Measurements from ENCODE around the gene PHF8. TPM values are rescaled to one million over a fixed set of nuclear protein-coding genes. Genes with fewer than 3 reads are reported as not detected.

The PHF8 gene
- total RNA-seq, 1 donor from 2014 or later = 9.0 TPM

DNA sequence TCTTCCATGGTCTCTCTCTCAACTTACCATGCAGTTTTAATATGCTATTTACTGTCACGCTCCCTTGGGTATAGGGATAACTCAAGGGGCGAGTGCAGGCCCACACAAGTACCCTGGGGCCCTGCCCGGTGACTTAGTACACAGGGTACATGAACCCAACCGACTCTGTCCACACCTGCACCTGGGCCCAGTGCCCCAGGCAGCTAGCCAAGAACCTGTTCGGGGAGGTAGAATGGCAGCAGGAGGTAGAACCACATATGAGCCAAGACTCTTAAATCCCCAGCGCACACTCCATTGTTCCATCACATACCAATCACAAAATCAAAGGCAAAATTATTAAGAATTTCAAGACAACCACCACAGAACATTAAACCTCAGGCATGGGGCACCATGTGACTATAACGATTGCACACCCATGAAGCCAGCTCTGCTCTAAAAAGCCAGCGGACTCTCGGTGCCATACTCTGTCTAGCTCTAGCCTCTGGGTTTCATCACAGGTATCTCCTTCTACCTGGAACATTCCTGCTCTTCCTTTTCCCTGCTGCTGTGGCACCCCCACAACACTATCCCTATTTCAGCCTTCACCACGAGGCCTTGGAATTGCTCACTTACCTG is 14.6 kb downstream of the PHF8 start:
- intact Hi-C loops (cut with micrococcal nuclease) = no loop called here
- DNase-seq = no peak
- no peaks in the 10 kb centered on the region for H3K9me3 ChIP-seq (replicated peaks)
- TF ChIP-seq, protein P1, sequence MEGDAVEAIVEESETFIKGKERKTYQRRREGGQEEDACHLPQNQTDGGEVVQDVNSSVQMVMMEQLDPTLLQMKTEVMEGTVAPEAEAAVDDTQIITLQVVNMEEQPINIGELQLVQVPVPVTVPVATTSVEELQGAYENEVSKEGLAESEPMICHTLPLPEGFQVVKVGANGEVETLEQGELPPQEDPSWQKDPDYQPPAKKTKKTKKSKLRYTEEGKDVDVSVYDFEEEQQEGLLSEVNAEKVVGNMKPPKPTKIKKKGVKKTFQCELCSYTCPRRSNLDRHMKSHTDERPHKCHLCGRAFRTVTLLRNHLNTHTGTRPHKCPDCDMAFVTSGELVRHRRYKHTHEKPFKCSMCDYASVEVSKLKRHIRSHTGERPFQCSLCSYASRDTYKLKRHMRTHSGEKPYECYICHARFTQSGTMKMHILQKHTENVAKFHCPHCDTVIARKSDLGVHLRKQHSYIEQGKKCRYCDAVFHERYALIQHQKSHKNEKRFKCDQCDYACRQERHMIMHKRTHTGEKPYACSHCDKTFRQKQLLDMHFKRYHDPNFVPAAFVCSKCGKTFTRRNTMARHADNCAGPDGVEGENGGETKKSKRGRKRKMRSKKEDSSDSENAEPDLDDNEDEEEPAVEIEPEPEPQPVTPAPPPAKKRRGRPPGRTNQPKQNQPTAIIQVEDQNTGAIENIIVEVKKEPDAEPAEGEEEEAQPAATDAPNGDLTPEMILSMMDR (IDR thresholded peaks at IDR 0.05; ENCODE audit: borderline replicate concordance) = no peak
- H3K27me3 ChIP-seq (ENCODE audit: low read depth) = no peaks in the 10 kb centered on the region
- H3K36me3 ChIP-seq = peaks cover 10% of the 10 kb centered on the region
- no peak overlapping the region for H3K27ac ChIP-seq (replicated peaks)
- H3K4me1 ChIP-seq = no peaks in the 10 kb centered on the region
- no peak overlapping the region for H3K4me3 ChIP-seq

DNA sequence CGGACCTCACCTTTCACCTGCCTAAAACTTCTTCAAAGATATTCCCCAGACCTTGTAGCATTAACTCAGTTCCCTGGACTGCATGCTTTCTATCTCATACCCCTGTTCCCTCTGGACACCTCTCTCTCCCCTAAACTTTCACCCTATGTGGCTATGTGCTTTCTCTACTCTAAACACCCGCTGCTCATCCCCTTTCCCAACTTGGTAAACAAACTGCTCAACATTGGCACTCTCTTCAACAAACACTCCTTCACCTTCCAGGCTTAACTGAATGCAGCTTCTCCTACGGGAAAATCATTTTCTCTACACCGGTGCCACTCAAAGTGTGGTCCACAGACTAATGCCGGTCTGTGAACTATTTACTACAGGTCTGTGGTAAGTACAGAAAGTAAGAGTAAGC is 19.9 kb downstream of the PHF8 start:
- H3K4me3 ChIP-seq = no peak overlapping the region
- no peaks in the 10 kb centered on the region for H3K9me3 ChIP-seq (replicated peaks)
- DNase-seq = no peak
- no peaks in the 10 kb centered on the region for H3K27me3 ChIP-seq (ENCODE audit: low read depth)
- H3K27ac ChIP-seq (replicated peaks) = no peak overlapping the region
- intact Hi-C loops (cut with micrococcal nuclease) = no loop called here
- TF ChIP-seq, protein P1 (IDR thresholded peaks at IDR 0.05; ENCODE audit: borderline replicate concordance) = no peak
- peaks cover 10% of the 10 kb centered on the region for H3K36me3 ChIP-seq
- no peaks in the 10 kb centered on the region for H3K4me1 ChIP-seq

DNA sequence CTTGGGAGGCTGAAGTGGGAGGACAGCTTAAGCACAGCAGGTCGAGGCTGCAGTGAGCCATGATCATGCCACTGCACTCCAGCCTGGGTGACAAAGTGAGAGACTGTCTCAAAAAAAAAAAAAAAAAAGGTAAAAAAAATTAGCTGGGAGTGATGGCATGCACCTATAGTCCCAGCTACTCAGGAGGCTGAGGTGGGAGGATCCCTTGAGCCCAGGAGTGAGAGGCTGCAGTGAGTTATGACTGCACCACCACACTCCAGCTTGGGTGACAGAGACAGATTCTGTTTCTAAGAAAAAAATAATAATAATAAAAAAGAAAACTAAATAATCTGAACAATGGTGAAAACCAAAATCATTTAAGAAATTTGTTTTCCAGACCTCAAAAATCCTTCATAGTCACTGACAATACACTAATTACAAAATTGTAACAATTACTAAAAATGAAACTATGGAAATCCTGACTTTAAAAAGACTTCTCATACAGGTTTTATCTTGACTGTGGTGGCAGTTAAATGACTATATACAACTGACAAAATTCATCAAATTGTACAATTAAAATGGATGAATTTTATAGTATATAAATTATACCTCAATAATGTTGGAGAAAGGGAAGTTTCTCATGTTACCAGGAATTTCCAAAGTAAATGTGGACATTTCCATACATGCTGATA is 31.3 kb downstream of the PHF8 start:
- no peak for DNase-seq
- H3K9me3 ChIP-seq (replicated peaks) = no peaks in the 10 kb centered on the region
- no peak overlapping the region for H3K27ac ChIP-seq (replicated peaks)
- no peaks in the 10 kb centered on the region for H3K4me1 ChIP-seq
- TF ChIP-seq, protein P1 (IDR thresholded peaks at IDR 0.05; ENCODE audit: borderline replicate concordance) = no peak
- no peaks in the 10 kb centered on the region for H3K27me3 ChIP-seq (ENCODE audit: low read depth)
- H3K4me3 ChIP-seq = no peak overlapping the region
- H3K36me3 ChIP-seq = peaks cover 58% of the 10 kb centered on the region
- intact Hi-C loops (cut with micrococcal nuclease) = no loop called here

DNA sequence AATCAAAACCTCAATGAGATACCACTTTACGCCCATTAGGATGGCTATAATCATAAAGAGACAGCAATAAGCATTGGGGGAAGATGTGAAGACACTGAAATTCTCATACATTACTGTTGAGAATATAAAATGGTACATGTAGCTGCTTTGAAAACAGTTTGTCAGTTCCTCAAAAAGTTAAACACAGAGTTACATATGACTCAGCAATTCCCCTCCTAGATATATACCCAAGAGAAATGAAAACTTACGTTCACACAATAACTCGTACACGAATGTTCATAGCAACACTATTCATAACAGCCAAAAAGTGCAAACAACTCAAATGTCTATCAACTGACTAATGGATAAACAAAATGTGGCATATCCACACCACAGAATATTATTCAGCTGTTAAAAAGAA is 36.6 kb downstream of the PHF8 start:
- DNase-seq = no peak
- intact Hi-C loops (cut with micrococcal nuclease) = no loop called here
- H3K9me3 ChIP-seq (replicated peaks) = no peaks in the 10 kb centered on the region
- TF ChIP-seq, protein P1 (IDR thresholded peaks at IDR 0.05; ENCODE audit: borderline replicate concordance) = no peak
- H3K36me3 ChIP-seq = peaks cover 12% of the 10 kb centered on the region
- H3K27ac ChIP-seq (replicated peaks) = no peak overlapping the region
- no peaks in the 10 kb centered on the region for H3K4me1 ChIP-seq
- no peaks in the 10 kb centered on the region for H3K27me3 ChIP-seq (ENCODE audit: low read depth)
- no peak overlapping the region for H3K4me3 ChIP-seq

DNA sequence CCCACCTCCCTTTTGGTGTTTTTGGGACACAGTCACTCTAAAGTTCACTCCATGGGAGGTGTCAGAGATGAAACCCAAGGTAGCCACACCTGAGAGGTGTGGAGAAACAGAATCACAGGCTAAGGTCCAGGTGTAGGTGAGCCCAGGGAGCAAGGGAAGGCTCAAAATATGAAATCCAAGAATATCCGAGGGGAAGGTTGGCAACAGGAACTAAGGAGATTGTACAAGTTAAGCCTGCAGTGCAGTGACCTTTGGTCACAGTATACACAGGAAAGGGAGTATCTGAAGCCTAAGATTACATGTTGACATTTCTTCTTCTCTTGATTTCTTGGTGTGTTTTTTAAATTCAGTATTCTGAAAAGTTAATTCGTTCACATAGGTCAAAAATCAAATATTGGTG is 46.5 kb downstream of the PHF8 start:
- no peaks in the 10 kb centered on the region for H3K9me3 ChIP-seq (replicated peaks)
- no peak for DNase-seq
- H3K27me3 ChIP-seq (ENCODE audit: low read depth) = no peaks in the 10 kb centered on the region
- peaks cover 58% of the 10 kb centered on the region for H3K36me3 ChIP-seq
- TF ChIP-seq, protein P1 (IDR thresholded peaks at IDR 0.05; ENCODE audit: borderline replicate concordance) = no peak
- no peak overlapping the region for H3K27ac ChIP-seq (replicated peaks)
- intact Hi-C loops (cut with micrococcal nuclease) = no loop called here
- H3K4me1 ChIP-seq = no peaks in the 10 kb centered on the region
- no peak overlapping the region for H3K4me3 ChIP-seq

Data from left ventricle myocardium inferior (tissue), 1 donor.